Measurements from ENCODE around the gene DSCAM.
"Not testable (repeated sequence)": the region's sequence is repeated elsewhere in the genome, so short reads cannot be mapped to it uniquely, and the experiment has no call there.

Gene DSCAM

DNA sequence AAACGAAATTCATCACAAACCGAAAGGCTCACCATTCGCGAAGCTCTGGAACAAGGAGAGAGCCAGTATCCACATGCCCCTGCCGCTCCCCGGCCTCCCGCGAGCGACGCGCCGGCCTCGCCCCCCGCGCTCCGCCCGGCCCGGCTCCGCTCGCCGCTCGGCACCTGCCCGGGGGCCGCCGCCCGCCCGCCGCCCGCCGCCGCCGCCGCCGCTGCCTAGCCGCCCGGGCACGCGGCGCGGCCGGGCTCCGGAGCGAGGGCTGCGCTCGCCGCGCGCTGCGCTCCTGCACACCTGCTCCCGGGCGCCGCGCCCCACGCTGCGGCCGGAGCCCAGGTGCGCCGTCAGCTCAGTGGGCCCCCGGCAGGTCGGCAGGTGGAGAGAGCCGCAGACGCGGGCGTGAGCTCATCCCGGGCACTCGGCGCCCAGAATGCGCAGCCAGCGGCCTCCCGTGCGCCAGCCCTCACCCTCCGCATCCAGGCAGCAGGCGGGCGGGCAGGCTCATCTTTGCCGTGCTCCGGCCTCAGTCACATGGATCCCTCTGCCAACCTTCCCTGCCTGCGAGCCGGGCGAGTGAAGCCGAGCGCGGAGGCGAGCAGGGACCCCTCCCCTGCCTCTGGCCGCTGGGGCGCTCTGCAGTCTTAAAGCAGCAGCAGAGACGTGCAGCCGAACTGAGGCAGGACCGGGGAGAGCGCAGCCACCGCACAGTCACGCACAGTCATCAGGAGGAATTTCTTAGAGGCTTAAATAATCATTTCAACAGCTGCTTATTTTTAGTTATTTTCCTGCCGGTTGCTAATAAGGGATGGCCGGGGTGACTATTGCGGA lies at the start of gene DSCAM:
Gene DSCAM (minus strand): TSS at position 572 of the 825 bp plus-strand sequence. CDS start 497 bp downstream, at position 75.
- no peak for DNase-seq

GRCh38 chr21:40895697-40896096 lies 48.7 kb upstream of the DSCAM start:
- not testable (repeated sequence) for DNase-seq

DNA sequence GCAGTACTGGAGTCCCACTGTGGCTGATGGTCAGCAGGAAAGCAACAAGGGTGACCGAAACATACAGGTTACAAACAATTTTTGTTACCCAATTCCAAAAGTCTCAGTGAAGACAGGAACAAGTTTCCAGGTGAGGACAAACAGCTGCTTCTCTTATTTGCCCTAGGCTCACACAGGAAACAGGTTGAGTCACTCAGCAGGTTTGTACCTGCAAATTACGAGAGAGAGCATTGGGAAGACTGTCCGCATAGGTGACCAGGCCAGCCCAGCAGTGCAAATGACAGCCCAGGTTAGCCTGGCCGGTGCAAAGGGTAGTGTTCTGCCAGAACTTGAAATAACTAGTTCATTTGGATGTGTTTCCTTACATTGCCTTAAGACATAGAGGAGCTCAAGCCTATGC lies 40.0 kb upstream of the DSCAM start:
- DNase-seq = no peak

GRCh38 chr21:40886006-40886405 lies 39.0 kb upstream of the DSCAM start:
- DNase-seq = no peak

- no peak for DNase-seq
Measured at GRCh38 chr21:40882192-40882915, 35.4 kb upstream of the DSCAM start.

DNA sequence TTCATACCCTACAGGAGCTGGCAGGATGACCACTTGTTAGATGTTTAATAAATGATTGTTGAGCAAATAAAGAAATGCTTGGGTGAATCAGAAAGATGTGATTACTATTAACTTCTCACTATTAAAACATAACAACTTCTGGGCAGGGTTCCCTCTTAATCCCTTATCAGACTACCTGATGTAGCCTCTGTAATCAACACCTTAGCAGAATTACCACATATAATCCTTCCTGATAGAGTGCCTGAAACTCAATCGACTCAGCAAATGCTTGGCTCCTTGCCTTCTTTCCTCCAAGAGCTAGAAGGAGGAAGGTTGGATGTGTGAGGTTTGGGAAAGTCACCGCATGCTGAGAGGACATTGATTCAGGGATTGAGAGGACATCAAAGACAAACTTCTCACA lies 34.8 kb upstream of the DSCAM start:
- no peak for DNase-seq

DNA sequence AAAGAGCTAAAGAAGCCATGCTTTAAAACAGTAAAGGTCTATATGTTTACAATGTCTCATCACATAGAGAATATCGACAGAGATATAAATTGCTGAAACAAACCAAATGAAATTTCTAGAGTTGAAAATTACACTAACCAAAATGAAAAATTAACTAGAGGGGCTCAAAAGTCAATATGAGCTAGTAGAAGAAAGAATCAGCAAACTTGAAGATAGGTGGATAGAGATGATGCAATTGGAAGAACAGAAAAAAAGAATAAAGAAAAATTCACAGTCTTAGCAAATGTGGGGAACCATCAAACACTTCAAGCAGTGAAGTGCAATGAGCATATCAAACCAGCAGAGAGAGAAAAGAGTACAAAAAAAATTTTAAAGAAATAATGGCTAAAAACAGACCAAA lies 24.1 kb upstream of the DSCAM start:
- DNase-seq = no peak

DNA sequence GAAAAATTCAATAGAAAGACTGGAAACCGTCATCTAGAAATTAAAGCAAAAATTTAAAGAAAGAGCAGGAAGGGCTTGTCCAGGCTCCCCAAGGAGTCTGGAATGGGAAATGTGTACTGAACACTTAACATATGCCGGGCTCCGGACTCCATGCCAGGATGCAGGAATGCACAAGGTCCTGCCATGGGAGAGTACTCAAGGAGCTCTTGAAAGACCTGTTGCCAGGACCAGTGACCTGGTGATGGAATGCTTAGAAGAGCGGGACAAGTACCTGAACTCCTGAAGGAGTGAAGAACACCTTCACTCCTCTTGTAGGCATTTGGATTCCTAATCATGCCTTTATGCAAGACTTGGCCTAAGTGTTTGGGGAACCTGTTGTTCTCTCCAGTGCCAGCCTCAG lies 16.9 kb upstream of the DSCAM start:
- DNase-seq = no peak

DNA sequence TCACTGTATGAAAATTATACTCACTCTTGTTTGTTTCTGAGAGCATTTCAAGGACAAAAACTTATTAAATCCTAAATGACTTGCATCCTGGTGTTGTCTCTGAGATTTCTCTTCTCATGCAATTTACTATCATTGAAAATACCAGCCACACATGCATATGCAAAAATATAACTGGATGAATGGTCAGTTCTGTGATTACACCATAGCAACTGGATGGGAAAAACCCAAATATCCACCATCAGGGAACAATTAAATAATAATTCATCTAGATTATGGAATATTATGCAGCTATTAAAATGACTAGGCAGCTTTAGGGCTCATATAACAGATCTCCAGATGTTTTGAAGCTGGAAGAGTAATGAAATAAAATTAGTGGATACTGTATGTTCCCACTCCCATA lies 11.6 kb upstream of the DSCAM start:
- DNase-seq = no peak

DNA sequence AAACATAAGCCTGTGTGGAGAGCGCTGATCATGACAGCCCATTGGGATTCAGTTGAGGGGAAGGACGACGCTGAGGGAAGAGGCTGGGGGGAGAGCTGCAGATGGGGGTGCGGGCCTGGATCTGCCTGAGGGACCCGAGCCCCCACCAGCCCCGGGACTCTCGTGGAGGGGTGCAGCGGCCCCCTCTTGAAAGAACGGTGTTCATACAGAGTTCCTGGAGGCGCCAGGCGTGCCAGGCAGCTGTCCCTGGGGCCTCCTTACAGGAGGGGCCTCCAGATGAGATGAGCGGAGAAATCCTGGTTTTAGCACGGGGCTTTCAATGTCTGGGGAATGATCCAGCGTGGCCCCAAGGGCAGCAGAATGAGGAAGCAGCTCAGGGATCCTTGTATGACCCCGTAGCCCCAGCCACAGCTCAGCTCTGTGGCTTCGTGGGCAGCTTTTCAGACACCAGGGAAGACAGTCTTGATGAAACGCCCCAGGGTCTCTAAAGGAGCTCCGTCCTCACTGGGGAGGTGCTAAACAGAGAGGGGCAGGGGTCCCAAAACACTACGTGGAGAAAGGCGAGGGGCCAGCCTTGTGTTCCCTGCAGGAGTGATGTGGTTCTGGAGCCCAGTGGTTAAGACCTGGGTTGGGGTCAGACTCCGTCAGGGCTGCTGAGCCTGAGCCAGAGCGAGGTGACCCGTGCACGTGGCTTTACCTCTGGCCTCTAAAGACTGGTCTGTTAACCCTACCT lies 7.2 kb upstream of the DSCAM start:
- DNase-seq = no peak

DNA sequence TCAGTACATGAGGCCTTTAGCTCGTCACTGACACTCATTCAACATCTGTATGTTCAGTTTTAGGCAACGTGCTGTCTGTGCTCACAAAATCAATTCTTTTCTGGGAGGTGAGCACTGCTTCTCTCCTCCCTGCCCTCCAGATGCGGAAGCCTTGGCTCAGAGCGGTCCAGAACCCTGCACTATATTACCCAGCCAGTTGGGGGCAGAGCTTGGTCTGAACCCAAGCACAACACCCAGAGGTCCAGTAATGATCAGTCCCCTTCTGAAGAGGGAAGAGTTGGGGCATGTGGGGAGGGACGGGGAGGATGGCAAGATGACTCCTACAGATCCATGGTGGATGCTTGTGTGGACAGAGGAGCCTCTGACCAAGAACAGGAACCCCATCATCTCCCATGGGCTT lies 5.6 kb upstream of the DSCAM start:
- no peak for DNase-seq

DNA sequence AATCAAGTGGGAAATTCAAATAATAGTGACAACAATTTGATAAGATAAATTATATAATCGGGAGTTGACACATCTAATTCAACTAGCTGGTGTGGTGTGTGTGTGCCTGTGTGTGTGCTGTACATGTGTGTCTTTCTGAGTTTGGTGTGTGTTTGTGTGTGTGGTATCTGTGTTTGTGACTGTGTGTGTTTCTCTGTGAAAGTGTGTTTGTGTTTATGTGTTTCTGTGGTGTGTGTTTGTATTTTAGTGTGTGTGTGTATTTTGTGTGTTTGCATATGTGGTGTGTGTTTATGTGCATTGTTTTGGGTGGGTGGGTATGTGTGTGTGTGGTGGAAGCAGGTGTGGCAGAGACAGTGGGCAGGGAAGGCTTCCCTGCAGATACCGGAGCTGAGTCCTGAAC lies 4.8 kb upstream of the DSCAM start:
- no peak for DNase-seq

DNA sequence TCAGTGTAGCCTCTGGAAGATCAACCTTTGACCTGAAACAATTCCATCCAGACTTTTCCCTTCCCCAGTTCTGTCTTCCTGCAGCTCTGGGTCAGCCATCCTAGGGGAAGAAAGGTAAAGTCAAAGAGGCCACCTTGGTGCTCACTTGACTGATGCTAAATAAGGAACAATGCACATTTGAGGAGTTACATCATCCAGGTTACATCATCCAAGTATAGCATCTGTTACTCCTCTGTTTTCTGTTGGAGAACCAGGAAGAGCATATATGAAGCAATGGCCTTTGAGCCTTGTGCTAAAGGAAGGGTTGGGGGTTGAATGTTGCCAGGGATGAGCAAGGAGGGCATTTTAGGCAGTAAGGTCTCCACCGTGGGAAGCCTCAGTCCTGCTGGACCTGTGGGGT lies 3.1 kb upstream of the DSCAM start:
- DNase-seq = no peak

DNA sequence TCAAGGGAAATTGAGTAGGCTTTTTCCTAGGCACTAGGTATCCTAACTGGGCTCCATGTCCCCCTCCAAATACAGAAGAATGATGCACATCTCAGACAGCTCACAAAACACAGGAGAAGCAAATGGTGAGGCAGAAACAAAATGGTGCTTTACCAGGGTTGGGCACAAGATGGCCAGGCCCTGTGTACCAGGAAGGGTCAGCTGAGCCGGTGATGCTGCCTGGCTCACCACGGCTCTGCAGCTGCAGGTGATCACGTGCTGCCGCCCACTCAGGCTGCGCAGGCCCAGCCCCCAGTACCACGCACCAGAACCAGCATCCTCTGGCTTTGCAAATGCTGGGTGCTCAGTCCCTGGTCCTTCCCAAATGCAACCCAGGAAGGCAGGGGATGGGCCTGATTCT lies 993 bp upstream of the DSCAM start:
- no peak for DNase-seq

DNA sequence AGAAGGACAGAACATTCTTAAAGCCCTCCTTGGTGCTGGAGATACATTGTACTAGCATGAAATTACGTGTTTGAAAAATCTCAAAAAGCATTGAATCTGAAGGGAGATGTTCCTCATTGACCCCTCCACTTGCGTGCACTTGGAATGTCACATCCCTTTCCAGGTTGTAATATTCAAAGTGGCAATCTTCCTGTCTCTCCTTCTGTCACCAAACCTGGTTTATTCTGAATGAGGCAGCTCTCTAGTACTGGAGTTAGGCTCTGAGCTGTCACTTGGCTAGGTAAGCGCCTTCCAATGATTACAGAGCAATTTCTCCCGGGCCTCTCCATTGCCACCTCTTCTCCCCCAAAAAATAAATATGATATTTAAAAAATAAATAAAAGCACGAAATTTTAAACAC lies 855 bp downstream of the DSCAM start:
- no peak for DNase-seq

GRCh38 chr21:40845441-40845995 lies 1.4 kb downstream of the DSCAM start:
- DNase-seq = no peak

DNA sequence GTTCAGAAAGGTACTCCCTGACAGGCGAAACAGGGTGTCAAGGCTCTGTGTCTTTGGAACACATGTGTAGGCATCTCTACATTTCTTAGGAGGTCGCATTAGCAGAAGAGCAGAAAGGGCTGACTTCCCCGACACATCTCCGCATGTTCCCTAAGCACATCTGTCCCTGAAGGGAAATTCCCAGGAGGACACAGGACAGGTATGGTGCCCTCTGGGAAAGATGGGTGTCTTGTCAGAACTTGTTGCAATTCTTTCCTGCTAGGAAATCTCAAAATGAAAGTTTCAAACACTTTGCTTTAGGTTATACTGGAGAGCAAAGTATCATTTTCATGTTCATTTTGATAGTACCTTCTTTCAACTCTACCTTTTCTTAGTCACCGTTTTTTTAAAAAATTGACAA lies 2.0 kb downstream of the DSCAM start:
- no peak for DNase-seq

DNA sequence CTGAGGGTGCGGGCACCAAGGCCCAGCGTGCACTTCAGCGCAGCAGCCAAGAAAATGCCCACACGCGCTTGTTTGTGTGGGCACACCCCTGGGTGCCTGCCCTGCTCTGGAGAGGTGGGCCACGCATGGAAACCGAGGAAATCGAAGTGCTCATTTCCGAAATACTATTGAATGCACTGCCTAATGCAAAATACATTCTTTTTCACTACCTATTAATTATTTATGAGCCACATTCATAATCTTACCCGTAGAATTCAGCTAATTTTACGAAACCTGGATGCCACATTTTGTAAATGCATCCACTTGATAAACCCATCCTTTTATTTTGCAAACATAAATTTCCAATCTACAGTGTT lies 4.8 kb downstream of the DSCAM start:
- no peak for DNase-seq

GRCh38 chr21:40841524-40842196 lies 5.3 kb downstream of the DSCAM start:
- no peak for DNase-seq

DNA sequence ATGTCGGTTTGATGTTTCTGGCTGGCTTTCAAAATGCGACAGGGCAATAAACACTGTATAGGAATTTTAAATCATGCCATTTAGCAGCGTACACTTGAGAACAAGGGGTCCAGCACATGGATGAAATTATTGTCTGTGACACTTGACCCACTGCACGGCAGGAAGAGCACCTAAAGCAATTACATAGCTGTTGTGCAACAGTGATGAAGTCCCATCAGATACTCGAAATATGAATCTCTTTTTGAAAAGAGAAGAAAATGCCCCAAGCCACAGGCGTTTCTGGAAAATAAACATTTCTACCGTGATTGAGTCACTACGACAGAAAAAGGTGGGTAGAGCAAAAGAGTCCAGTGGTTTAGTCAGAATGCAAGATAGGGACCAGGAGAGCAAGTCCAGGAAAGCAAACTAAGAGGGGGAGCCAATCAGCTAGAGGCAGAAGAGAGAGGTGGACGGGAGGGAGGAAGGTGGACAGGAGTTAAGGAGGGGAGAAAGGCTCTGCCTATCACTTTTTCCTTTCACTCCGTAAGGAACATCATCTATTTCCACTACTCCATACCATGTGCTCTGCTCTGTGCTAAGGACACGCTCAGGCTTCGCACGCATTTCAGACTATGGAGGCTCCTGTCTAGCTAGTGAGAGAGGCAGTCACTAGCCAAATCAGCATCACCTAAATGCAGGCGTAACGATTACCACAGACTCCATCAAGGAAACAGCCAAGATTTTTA lies 6.4 kb downstream of the DSCAM start:
- no peak for DNase-seq

DNA sequence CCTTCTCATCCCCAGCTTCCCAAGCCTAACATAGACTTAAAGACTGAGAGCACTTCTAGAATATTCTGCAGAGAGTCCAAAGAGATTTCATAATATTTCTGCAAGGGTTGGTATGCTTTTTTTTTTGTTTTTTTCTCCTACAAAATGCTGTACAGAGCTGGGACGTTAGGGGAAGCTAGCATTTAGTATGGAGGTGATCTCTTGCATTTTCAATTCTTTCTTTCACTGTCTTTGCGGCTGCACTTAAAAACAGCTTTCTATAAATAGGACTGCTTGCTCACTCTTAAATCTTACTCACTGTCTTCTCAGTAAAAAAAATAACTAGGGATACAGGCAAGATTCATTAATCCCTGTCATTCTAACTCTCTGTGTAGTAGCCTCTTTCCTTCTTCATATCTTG lies 7.4 kb downstream of the DSCAM start:
- DNase-seq = no peak

DNA sequence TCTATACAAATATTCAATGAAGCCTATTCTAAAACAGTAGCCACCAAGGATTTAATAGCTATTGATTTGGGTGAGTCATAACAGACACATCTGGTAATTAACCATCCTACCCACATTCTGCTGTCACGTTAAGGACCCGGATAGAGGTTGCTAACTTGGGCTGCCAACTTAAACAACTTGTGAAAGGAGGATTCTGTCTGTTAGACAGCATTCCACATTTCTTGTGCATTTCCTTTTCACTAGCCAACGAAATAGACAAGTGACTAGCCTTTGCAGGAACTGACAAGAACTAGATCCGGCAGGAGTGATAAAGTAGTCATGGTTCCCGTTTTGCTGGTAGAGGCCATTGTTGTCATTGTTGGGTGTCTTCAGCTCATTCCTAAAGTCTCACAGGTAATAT lies 9.5 kb downstream of the DSCAM start:
- DNase-seq = no peak
